GM12875 (cell line): Measurements from ENCODE around the gene TSEN15.

Experiments used
- H3K4me3 ChIP-seq: one replicate; pipeline ENCODE4 v1.5.1; 2011; ENCODE audit warnings: low read depth, low read length, control low read depth
- TF ChIP-seq, protein P1 (sequence below): IDR thresholded peaks from 2 replicates; pipeline ENCODE4 v1.5.1; 2011; ENCODE audit warnings: low read depth, mild to moderate bottlenecking, control low read depth, inconsistent platforms, low read length, moderate library complexity, borderline replicate concordance; ENCODE audit not compliant: insufficient read depth

Gene TSEN15

DNA sequence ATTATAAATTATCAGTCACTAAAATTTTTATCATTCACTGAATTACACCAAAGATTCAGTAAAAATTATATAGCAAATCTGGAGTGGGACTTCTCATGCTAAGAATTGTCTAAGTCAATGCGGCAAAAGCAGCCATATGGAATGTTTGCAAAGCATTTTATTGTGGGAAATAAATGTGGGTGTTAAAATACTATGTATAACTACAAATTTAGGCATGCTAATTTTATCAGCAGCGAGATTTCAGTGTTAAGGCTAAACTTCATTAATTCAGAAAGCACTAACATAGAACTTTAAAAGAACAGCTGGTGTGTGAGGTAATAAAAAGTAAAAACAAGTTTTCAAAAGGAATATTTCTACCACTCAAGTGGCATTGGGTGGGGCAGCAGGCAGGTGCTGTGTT, 35.4 kb upstream of the TSEN15 start:
- TF ChIP-seq, protein P1, sequence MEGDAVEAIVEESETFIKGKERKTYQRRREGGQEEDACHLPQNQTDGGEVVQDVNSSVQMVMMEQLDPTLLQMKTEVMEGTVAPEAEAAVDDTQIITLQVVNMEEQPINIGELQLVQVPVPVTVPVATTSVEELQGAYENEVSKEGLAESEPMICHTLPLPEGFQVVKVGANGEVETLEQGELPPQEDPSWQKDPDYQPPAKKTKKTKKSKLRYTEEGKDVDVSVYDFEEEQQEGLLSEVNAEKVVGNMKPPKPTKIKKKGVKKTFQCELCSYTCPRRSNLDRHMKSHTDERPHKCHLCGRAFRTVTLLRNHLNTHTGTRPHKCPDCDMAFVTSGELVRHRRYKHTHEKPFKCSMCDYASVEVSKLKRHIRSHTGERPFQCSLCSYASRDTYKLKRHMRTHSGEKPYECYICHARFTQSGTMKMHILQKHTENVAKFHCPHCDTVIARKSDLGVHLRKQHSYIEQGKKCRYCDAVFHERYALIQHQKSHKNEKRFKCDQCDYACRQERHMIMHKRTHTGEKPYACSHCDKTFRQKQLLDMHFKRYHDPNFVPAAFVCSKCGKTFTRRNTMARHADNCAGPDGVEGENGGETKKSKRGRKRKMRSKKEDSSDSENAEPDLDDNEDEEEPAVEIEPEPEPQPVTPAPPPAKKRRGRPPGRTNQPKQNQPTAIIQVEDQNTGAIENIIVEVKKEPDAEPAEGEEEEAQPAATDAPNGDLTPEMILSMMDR: no peak
- H3K4me3 ChIP-seq: no peak overlapping the region

DNA sequence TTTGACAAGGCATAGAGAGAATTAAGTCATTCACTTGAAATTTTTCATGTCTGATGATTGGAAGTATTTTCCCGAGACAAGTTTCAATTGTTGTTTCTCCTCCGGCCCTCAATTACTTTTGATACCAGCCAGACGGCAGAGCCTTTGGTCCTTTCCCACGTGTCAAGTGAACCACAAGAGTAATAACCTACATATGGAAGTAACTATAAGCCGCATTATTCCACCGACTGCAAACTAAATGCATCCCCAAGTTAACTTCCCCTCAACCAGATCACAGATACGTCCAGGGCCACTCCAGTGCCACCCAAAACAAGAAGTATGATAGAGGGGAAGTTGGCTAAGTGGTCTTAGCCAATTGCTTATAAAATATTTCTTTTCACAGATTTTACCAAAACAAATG, 34.2 kb upstream of the TSEN15 start:
- TF ChIP-seq, protein P1: no peak

DNA sequence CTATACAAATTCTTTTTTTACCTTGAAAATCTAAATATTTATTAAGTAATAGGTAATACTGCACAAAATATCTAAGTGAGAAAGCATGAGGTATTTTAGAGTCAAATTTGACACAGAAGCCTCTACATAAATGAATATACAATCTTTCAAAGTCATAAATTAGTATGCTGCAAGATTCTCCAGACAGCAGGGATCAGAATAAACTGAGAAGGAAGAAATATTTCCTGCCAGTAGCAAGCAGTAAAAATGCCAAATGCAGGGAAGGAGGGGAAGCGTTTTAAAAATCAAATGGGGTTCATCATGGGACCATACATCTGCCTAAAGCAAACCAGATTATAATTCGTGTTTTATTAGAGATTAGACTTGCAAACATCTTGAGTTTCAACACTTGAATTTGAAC, 32.9 kb upstream of the TSEN15 start:
- TF ChIP-seq, protein P1: no peak

More for the DNA sequence above, 34.2 kb upstream of the TSEN15 start:
- no peak overlapping the region for H3K4me3 ChIP-seq

DNA sequence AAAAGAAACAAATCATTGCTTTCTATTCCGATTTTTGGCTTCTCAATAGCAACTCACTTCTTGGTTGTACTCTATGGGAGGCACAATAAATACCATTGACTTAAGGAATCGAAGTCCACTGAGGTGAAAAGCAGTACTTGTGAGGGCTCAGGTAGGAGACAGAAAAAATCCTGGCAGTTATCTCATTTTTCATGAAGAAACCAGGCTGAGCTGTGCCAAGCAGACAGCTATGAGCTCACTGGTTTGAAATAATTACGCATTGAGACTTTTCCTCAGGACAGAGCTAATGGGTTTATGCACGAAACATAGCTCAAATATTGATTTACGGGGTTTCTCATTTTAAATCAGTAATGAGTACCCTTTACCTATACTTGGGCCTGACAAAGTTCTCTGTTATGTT, 32.5 kb upstream of the TSEN15 start:
- TF ChIP-seq, protein P1: no peak
- no peak overlapping the region for H3K4me3 ChIP-seq

More for the DNA sequence above, 32.9 kb upstream of the TSEN15 start:
- H3K4me3 ChIP-seq: no peak overlapping the region

DNA sequence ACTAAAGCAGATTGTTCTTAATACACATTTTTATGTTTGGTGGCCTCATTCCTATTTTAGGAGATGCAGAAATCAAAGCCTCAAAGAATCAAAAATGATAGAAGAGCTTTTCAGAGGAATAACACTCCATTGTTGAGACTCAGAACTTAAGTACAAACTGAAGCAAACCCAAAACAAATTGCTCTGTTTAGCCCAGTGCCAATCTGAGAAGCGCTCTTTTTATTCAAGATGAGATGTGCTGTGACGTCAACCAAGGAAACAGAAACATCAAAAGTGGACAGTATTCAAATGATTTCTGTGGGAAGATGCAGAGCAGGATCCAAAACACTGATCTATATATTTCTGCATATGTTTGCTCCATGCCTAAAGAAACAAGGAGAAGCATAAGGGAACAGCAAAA, 32.0 kb upstream of the TSEN15 start:
- TF ChIP-seq, protein P1: no peak
- H3K4me3 ChIP-seq: no peak overlapping the region

DNA sequence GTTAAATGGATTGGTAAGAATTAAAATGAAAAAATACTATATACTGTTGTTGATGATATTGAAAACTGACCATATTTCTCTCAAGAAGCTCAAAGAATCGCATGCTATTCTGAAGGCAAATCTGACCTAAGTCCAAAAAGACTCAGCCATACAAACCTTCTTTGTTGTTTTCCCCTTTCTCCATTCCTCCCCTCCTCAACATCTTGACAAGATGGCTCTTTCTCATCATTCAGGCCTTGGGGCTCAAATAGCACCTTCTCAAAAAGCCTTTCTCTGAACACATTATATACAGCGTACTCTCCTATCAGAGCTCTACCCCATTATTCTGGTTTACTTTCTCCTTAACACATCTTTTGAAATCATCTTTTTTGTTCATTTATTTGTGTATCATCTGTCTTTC, 31.2 kb upstream of the TSEN15 start:
- no peak overlapping the region for H3K4me3 ChIP-seq
- TF ChIP-seq, protein P1: no peak

DNA sequence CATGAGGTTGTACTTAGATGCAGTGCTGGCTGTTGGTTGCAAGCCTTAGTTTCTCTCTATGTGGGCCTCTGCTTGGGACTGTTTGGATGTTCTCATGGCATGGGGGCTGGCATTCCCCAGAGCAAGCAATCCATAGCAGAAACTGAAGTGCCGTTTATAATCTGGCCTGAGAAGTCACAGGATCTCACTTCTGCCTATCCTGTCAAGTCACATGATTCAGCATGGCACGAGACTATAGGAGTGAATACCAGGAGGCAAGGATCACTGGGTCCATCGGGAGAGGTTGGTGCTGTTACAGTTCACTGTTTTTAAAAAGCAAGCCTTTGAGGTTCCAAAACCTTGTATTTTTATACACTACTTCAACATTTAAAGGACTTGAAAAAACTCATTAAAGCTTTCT, 30.7 kb upstream of the TSEN15 start:
- TF ChIP-seq, protein P1: no peak
- no peak overlapping the region for H3K4me3 ChIP-seq
